ENCODE data around the gene SYT14. TPM values are rescaled to one million over a fixed set of nuclear protein-coding genes. Genes with fewer than 3 reads are reported as not detected.
"Not testable (repeated sequence)": the region's sequence is repeated elsewhere in the genome, so short reads cannot be mapped to it uniquely, and the experiment has no call there.

Gene SYT14
- polyA plus RNA-seq, 1 donor from 2014 or later: 21.9 TPM

- H3K9me3 ChIP-seq (ENCODE audit: low read length): no peaks in the 10 kb centered on the region
- H3K4me2 ChIP-seq (ENCODE audit: low read length): no peak overlapping the region
- no peak overlapping the region for H3K27ac ChIP-seq (ENCODE audit: low read length)
- no peak overlapping the region for H3K9ac ChIP-seq (ENCODE audit: low read length)
- TF ChIP-seq RAD21 (conservative IDR thresholded peaks at IDR 0.05) (no peak), CTCF (IDR thresholded peaks at IDR 0.05; ENCODE audit: poor library complexity, severe bottlenecking) (no peak), EZH2 (IDR thresholded peaks at IDR 0.05; ENCODE audit: borderline replicate concordance, insufficient read depth, low read length, poor library complexity, severe bottlenecking) (no peak), SMC3 (conservative IDR thresholded peaks at IDR 0.05; ENCODE audit: poor library complexity) (no peak), REST (IDR thresholded peaks at IDR 0.05; ENCODE audit: borderline replicate concordance) (no peak), MXI1 (conservative IDR thresholded peaks at IDR 0.05; ENCODE audit: poor library complexity, severe bottlenecking) (no peak)
- H4K20me1 ChIP-seq (ENCODE audit: insufficient read depth): no peaks in the 10 kb centered on the region
- H3F3A ChIP-seq (ENCODE audit: insufficient read depth, low read length, poor library complexity, severe bottlenecking): no peaks in the 10 kb centered on the region
- H3K9me2 ChIP-seq (ENCODE audit: insufficient read depth, low read length): no peaks in the 10 kb centered on the region
- H3K36me3 ChIP-seq (ENCODE audit: insufficient read depth, low read length): no peaks in the 10 kb centered on the region
- no peaks in the 10 kb centered on the region for H3K27me3 ChIP-seq (ENCODE audit: insufficient read depth, low read depth, low read length)
- H3K79me2 ChIP-seq (replicated peaks; ENCODE audit: insufficient read depth, low read length): no peaks in the 10 kb centered on the region
- no peak overlapping the region for H3K4me3 ChIP-seq (ENCODE audit: low read length)
- no peak overlapping the region for H2AFZ ChIP-seq (ENCODE audit: low read depth, low read length)
These were observed 36.8 kb upstream of the SYT14 start for GRCh38 chr1:209901211-209901610.

GRCh38 chr1:209904774-209905173 is 33.2 kb upstream of the SYT14 start:
- not testable (repeated sequence) for H3K79me2 ChIP-seq (replicated peaks; ENCODE audit: insufficient read depth, low read length); H2AFZ ChIP-seq (ENCODE audit: low read depth, low read length); H3K27me3 ChIP-seq (ENCODE audit: insufficient read depth, low read depth, low read length); H3K4me3 ChIP-seq (ENCODE audit: low read length); H3K4me2 ChIP-seq (ENCODE audit: low read length); H3K9me3 ChIP-seq (ENCODE audit: low read length); H3F3A ChIP-seq (ENCODE audit: insufficient read depth, low read length, poor library complexity, severe bottlenecking); H3K9ac ChIP-seq (ENCODE audit: low read length); H3K9me2 ChIP-seq (ENCODE audit: insufficient read depth, low read length); H4K20me1 ChIP-seq (ENCODE audit: insufficient read depth); H3K27ac ChIP-seq (ENCODE audit: low read length); H3K36me3 ChIP-seq (ENCODE audit: insufficient read depth, low read length)

GRCh38 chr1:209911746-209912145 is 26.3 kb upstream of the SYT14 start:
- Histone ChIP-seq H3K4me2 (ENCODE audit: low read length) (no peak overlapping the region), H4K20me1 (ENCODE audit: insufficient read depth) (no peaks in the 10 kb centered on the region), H3K9ac (ENCODE audit: low read length) (no peak overlapping the region), H3F3A (ENCODE audit: insufficient read depth, low read length, poor library complexity, severe bottlenecking) (no peaks in the 10 kb centered on the region), H3K9me2 (ENCODE audit: insufficient read depth, low read length) (no peaks in the 10 kb centered on the region), H3K27me3 (ENCODE audit: insufficient read depth, low read depth, low read length) (no peaks in the 10 kb centered on the region), H3K27ac (ENCODE audit: low read length) (no peak overlapping the region), H3K36me3 (ENCODE audit: insufficient read depth, low read length) (no peaks in the 10 kb centered on the region), H3K9me3 (ENCODE audit: low read length) (no peaks in the 10 kb centered on the region), H3K79me2 (replicated peaks; ENCODE audit: insufficient read depth, low read length) (no peaks in the 10 kb centered on the region), H2AFZ (ENCODE audit: low read depth, low read length) (no peak overlapping the region), H3K4me3 (ENCODE audit: low read length) (no peak overlapping the region)
- no peak for TF ChIP-seq RAD21 (conservative IDR thresholded peaks at IDR 0.05)
- no peak for TF ChIP-seq CTCF (IDR thresholded peaks at IDR 0.05; ENCODE audit: poor library complexity, severe bottlenecking)
- no peak for TF ChIP-seq POLR2AphosphoS5 (IDR thresholded peaks at IDR 0.05)
- no peak for TF ChIP-seq MXI1 (conservative IDR thresholded peaks at IDR 0.05; ENCODE audit: poor library complexity, severe bottlenecking)
- TF ChIP-seq EZH2 (IDR thresholded peaks at IDR 0.05; ENCODE audit: borderline replicate concordance, insufficient read depth, low read length, poor library complexity, severe bottlenecking): no peak
- TF ChIP-seq TAF1 (IDR thresholded peaks at IDR 0.05; ENCODE audit: low read depth): no peak
- no peak for TF ChIP-seq REST (IDR thresholded peaks at IDR 0.05; ENCODE audit: borderline replicate concordance)
- TF ChIP-seq EP300 (conservative IDR thresholded peaks at IDR 0.05; ENCODE audit: poor library complexity, severe bottlenecking): no peak
- TF ChIP-seq SMC3 (conservative IDR thresholded peaks at IDR 0.05; ENCODE audit: poor library complexity): no peak

All from neural cell (in vitro differentiated cells).